Measurements from ENCODE around the gene CD68.

DNA sequence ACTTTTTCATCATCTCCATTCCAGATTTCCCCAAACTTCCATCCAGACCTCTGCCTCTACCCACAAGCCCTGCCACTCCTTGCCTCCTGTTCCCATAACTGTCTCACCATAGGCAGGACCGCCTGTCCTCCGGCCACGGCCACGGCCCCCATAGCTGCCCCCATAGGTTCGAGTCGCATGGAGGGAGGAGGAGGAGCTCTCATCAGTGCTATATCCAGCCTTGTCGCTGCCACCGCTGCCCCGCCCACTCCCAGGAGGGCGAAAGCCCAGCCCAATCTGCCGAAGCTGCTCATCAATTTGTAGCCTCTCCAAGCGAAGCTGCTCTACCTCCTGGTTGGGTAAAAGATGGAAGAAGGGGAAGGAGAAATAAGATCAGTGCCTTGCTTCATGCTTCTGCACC is 13.9 kb downstream of the CD68 start:
- no peak for TF ChIP-seq POLR2A (IDR thresholded peaks at IDR 0.05)
- TF ChIP-seq, protein P1, sequence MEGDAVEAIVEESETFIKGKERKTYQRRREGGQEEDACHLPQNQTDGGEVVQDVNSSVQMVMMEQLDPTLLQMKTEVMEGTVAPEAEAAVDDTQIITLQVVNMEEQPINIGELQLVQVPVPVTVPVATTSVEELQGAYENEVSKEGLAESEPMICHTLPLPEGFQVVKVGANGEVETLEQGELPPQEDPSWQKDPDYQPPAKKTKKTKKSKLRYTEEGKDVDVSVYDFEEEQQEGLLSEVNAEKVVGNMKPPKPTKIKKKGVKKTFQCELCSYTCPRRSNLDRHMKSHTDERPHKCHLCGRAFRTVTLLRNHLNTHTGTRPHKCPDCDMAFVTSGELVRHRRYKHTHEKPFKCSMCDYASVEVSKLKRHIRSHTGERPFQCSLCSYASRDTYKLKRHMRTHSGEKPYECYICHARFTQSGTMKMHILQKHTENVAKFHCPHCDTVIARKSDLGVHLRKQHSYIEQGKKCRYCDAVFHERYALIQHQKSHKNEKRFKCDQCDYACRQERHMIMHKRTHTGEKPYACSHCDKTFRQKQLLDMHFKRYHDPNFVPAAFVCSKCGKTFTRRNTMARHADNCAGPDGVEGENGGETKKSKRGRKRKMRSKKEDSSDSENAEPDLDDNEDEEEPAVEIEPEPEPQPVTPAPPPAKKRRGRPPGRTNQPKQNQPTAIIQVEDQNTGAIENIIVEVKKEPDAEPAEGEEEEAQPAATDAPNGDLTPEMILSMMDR (IDR thresholded peaks at IDR 0.05) = no peak
